ENCODE data around the gene SKAP2. TPM values are rescaled to one million over a fixed set of nuclear protein-coding genes. Genes with fewer than 3 reads are reported as not detected.

Gene SKAP2
- total and polyA plus RNA-seq, 2 donors (not counting 3 experiments of a cell fraction or from before 2014, with no cell fraction given): 4.0 to 27.6 TPM

DNA sequence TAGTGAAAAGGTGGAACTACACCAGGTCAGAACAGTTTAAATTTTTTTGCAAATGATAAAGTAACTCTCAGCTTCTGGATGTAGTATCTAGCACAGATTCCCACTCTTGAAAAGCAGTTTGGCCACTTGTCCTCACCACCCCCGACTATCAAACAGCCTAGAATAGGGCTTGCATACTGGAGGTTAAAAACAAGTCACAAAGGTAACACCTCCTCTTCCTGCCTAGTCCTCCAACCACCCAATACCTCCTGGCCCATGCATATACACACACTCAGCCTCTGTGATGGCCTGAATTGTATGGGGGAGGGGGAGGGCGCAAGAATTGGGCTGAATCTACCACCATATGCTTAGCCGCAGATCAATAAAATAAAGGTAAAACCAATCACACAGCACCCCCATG, 5.7 kb downstream of the SKAP2 start:
- H3K4me3 ChIP-seq (replicated peaks in 1 of 3; ENCODE audit: insufficient read depth in 1 of 3, low read depth in 1 of 3, low read length in 3 of 3): no peak overlapping the region
- H3K4me2 ChIP-seq (ENCODE audit: insufficient read depth, low read length): peak overlapping the region; percentile 92
- DNase-seq (ENCODE audit: low read depth, low spot score) (no peak), FAIRE-seq (no peak)
- no peaks in the 10 kb centered on the region for H3K9me3 ChIP-seq (replicated peaks; ENCODE audit: control insufficient read depth, insufficient read depth, low read length)
- no peaks in the 10 kb centered on the region for H3K9me1 ChIP-seq (replicated peaks; ENCODE audit: control insufficient read depth, extremely low read depth, insufficient read depth, low read length)
- no peak overlapping the region for H3K27ac ChIP-seq (ENCODE audit: insufficient read depth, low read depth, low read length)
- H3K4me1 ChIP-seq (ENCODE audit: control insufficient read depth, extremely low read depth, insufficient read depth, low read length): peaks cover 46% of the 10 kb centered on the region
- no peaks in the 10 kb centered on the region for H3K36me3 ChIP-seq (ENCODE audit: control insufficient read depth in 2 of 2, extremely low read depth in 1 of 2, insufficient read depth in 2 of 2, low read length in 2 of 2)
- H2AFZ ChIP-seq (ENCODE audit: low read depth, low read length): no peak overlapping the region
- no peak overlapping the region for H3K9ac ChIP-seq (replicated peaks; ENCODE audit: extremely low read depth, insufficient read depth, low read length)
- no peaks in the 10 kb centered on the region for H3K27me3 ChIP-seq (ENCODE audit: control insufficient read depth in 2 of 2, insufficient read depth in 2 of 2, low read length in 2 of 2)
- CTCF ChIA-PET: interaction anchor here (1.0 to 7.8 kb wide), 4 partner anchors 30 to 285 kb away, joined by 3 to 124 read pairs (median 5); partner anchors contain the start of genes HOXA1 and HOXA5
- H4K20me1 ChIP-seq (replicated peaks; ENCODE audit: control insufficient read depth, extremely low read depth, insufficient read depth, low read length): no peaks in the 10 kb centered on the region
- no TSS peak for BruUV-seq (replicated peaks)
- no peak for TF ChIP-seq EZH2 (IDR thresholded peaks at IDR 0.05; ENCODE audit: borderline replicate concordance, low read depth, low read length, severe bottlenecking)
- TF ChIP-seq POLR2AphosphoS5 (IDR thresholded peaks at IDR 0.05; ENCODE audit: insufficient read depth, low read depth, low read length): no peak
- no peak for TF ChIP-seq MYC (IDR thresholded peaks at IDR 0.05; ENCODE audit: low read depth, low read length)
- no peak for TF ChIP-seq POLR2A (IDR thresholded peaks at IDR 0.05; ENCODE audit: low read depth, low read length)
- TF ChIP-seq, protein P1, sequence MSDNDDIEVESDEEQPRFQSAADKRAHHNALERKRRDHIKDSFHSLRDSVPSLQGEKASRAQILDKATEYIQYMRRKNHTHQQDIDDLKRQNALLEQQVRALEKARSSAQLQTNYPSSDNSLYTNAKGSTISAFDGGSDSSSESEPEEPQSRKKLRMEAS (IDR thresholded peaks at IDR 0.05; ENCODE audit: insufficient read depth, insufficient read length): no peak
- no peak for TF ChIP-seq FOS (IDR thresholded peaks at IDR 0.05; ENCODE audit: borderline replicate concordance, insufficient read depth, low read length)
- no peak for TF ChIP-seq CTCF (IDR thresholded peaks at IDR 0.05; ENCODE audit: extremely low read depth in 1 of 2, insufficient read depth in 1 of 2, low read depth in 1 of 2, low read length in 2 of 2)
- no peak for TF ChIP-seq GATA2 (IDR thresholded peaks at IDR 0.05; ENCODE audit: insufficient read depth, insufficient read length, low read depth, low read length)
- TF ChIP-seq JUN (IDR thresholded peaks at IDR 0.05; ENCODE audit: borderline replicate concordance, insufficient read depth, insufficient read length, low read depth): no peak
- POLR2A ChIA-PET: no interaction called here
- dilution Hi-C loops (cut with MboI; ENCODE audit: extremely low pct_ligation_motif_present, low sequenced_read_pairs) (loop anchor here (10.0 kb wide), 2 partner anchors 306 to 484 kb away; partner anchors contain the start of gene HOXA9), intact Hi-C loops (cut with micrococcal nuclease) (loop anchor here (10.0 kb wide), 1 partner anchor 964 kb away; no protein-coding TSS in a partner anchor)
- peaks cover 52% of the 10 kb centered on the region for H3K79me2 ChIP-seq (ENCODE audit: control insufficient read depth, insufficient read depth, low read length)
